Prostate gland (tissue), 2 donors: ENCODE data around the gene TNFSF12.

ENCODE experiments used
- POLR2A ChIP-seq: fragments of 450-650 bp; IDR thresholded peaks from one replicate; pipeline ENCODE4 v1.6.1; 2016; ENCODE audit warnings: antibody characterized with exemption, mild to moderate bottlenecking
- POLR2AphosphoS5 ChIP-seq: sonication (generic); formaldehyde crosslinking; IDR thresholded peaks from one replicate; pipeline ENCODE4 v1.6.1; 2017; ENCODE audit warnings: antibody characterized with exemption
- TF ChIP-seq, protein P1 (sequence below), 4 experiments: fragments of 200-600 bp in 2 of 4; fragments of 450-650 bp in 2 of 4; sonication (generic) in 2 of 4; IDR thresholded peaks; 1 replicate in 3 of 4; 2 replicates in 1 of 4; pipeline ENCODE4 v1.5.1; 2016 to 2019; ENCODE audit warnings: antibody characterized with exemption in 4 of 4, mild to moderate bottlenecking in 2 of 4, moderate library complexity in 2 of 4

DNA sequence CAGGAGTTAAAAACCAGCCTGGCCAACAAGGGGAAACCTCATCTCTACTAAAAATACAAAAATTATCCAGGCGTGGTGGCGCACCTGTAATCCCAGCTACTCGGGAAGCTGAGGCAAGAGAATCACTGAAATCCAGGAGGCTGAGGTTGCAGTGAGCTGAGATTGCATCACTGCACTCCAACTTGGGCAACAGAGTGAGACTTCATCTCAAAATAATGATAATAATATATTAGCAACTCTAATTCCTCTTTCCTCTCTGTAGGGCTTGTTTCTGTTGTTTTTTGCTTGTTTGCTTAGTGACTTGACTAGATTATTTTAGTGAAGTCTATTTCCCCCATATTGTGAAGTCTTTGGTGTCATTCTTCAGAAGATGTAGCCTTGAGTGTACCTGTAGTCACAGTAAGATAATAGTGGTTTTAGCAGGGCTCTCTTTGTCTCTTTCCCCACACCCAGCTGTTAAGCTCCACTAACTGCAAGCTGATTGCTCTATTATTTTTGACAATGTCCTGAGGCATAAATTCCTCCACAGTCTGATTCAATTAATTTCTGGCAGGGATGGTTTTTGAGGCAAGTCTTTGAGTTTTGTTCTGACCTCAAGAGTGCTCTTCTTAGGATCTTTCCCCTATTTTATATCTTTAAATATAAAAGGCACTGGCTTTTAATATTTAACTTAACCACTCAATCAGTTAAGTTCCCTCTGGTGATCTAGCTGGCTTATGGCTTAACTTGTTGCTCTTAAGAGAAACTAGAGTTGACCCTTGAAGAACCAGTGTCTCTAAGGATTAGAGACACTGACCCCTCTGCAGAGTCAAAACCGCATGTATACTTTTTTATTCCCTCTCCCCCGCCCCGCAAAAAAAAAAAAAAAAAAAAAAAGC is 18.6 kb upstream of the TNFSF12 start:
- no peak for TF ChIP-seq POLR2A
- TF ChIP-seq, protein P1, sequence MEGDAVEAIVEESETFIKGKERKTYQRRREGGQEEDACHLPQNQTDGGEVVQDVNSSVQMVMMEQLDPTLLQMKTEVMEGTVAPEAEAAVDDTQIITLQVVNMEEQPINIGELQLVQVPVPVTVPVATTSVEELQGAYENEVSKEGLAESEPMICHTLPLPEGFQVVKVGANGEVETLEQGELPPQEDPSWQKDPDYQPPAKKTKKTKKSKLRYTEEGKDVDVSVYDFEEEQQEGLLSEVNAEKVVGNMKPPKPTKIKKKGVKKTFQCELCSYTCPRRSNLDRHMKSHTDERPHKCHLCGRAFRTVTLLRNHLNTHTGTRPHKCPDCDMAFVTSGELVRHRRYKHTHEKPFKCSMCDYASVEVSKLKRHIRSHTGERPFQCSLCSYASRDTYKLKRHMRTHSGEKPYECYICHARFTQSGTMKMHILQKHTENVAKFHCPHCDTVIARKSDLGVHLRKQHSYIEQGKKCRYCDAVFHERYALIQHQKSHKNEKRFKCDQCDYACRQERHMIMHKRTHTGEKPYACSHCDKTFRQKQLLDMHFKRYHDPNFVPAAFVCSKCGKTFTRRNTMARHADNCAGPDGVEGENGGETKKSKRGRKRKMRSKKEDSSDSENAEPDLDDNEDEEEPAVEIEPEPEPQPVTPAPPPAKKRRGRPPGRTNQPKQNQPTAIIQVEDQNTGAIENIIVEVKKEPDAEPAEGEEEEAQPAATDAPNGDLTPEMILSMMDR (IDR thresholded peaks at IDR 0.05): no peak
- no peak for TF ChIP-seq POLR2AphosphoS5
